Lung (tissue), 12 donors: ENCODE measurements around the gene PDK2. TPM values are rescaled to one million over a fixed set of nuclear protein-coding genes. Genes with fewer than 3 reads are reported as not detected.
A peak's percentile ranks its signal among the peaks of the same experiment; 100 is the strongest.

Experiments
- ATAC-seq: fragments of 200-7000 bp; cut with Tn5 transposase; one replicate; pipeline ENCODE4 v1.9.1; 2020; ENCODE audit warnings: moderate number of reproducible peaks; ENCODE audit not compliant: insufficient read depth, low FRiP score
- DNase-seq, 3 donors: peaks; one replicate each; pipeline ENCODE4 v3.0.0-alpha.2; 2013 to 2017
- H3K27ac ChIP-seq, 2 donors: one replicate each; pipeline ENCODE4 v1.5.1; 2013; ENCODE audit warnings: mild to moderate bottlenecking in 2 of 2, moderate library complexity in 2 of 2, control low read depth in 1 of 2, inconsistent platforms in 1 of 2, low read depth in 1 of 2, low read length in 1 of 2
- H3K27me3 ChIP-seq, 3 donors: one replicate each; pipeline ENCODE4 v1.5.1; 2013; ENCODE audit warnings: low read length in 2 of 3; ENCODE audit not compliant: control insufficient read depth in 3 of 3, insufficient read depth in 3 of 3
- H3K36me3 ChIP-seq, 4 donors: one replicate each; pipeline ENCODE4 v1.5.1; 2013; ENCODE audit warnings: low read length in 4 of 4, mild to moderate bottlenecking in 1 of 4, moderate library complexity in 1 of 4; ENCODE audit not compliant: control insufficient read depth in 4 of 4, insufficient read depth in 4 of 4
- H3K4me1 ChIP-seq, 5 donors: one replicate each; pipeline ENCODE4 v1.5.1; 2013; ENCODE audit warnings: low read length in 5 of 5, mild to moderate bottlenecking in 2 of 5, moderate library complexity in 1 of 5; ENCODE audit not compliant: control insufficient read depth in 5 of 5, insufficient read depth in 5 of 5
- H3K4me3 ChIP-seq: one replicate; pipeline ENCODE4 v1.5.1; 2013; ENCODE audit warnings: mild to moderate bottlenecking, control low read depth, moderate library complexity
- H3K9ac ChIP-seq, 2 donors: one replicate each; pipeline ENCODE4 v1.5.1; 2013; ENCODE audit warnings: low read length in 2 of 2, control low read depth in 1 of 2; ENCODE audit not compliant: insufficient read depth in 1 of 2
- H3K9me3 ChIP-seq, 4 donors: one replicate each; pipeline ENCODE4 v1.5.1; 2013; ENCODE audit warnings: low read length in 3 of 4, mild to moderate bottlenecking in 1 of 4, moderate library complexity in 1 of 4; ENCODE audit not compliant: control insufficient read depth in 4 of 4, insufficient read depth in 3 of 4
- WGBS, 2 donors: extraction: QIAGEN DNeasy Blood & Tissue Kit; methylation state at CpG; one replicate each; pipeline ENCODE4 v1.1.7; 2013; 5-methylcytosine and 5-hydroxymethylcytosine counted together
- polyA plus RNA-seq, 2 donors: library from polyadenylated mRNA; stranded (reverse); fragments of 200-250 nt; gene quantifications; one replicate each; pipeline ENCODE4 v1.2.1, GENCODE V29; 2013
- total RNA-seq, 2 donors: library from RNA; depleted of rRNA in 1 of 2; stranded (reverse); fragments of >200 nt in 1 of 2; gene quantifications; one replicate each; pipeline ENCODE4 v1.2.1, GENCODE V29; 2014 to 2021
- TF ChIP-seq, protein P1 (sequence below): IDR thresholded peaks from 2 replicates; pipeline ENCODE4 v1.5.1; 2012; ENCODE audit warnings: mild to moderate bottlenecking; ENCODE audit errors: control extremely low read depth, extremely low read depth
- donor health status: control.
- donor health status: control.
- donor health status: Bipolar disorder and iron deficiency.
- donor health status: healthy.
- donor health status: DM: yes; HTN: yes; CAD: no.

Gene PDK2
- total and polyA plus RNA-seq, 4 donors, result 10.0 to 27.8 (median 19.4) TPM

DNA sequence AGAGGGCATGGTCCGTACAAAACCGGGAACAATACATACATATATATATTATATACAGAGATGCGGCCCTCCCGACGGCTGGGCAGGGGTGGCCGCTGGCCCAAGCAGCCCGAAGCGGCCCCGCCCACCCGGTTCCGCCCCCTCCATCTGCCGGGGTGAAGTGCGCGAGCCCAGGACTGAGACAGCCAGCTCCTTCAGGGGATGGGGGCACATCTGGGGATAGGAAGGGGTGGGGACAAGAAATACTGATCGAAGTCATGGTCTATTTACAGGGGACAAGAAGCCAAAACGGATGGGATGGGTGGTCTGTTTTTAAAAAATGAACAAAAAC is 38.6 kb downstream of the PDK2 start:
- no peak overlapping the region for H3K9ac ChIP-seq
- no peaks in the 10 kb centered on the region for H3K9me3 ChIP-seq
- ATAC-seq, result no peak
- no peaks in the 10 kb centered on the region for H3K27me3 ChIP-seq
- TF ChIP-seq, protein P1, sequence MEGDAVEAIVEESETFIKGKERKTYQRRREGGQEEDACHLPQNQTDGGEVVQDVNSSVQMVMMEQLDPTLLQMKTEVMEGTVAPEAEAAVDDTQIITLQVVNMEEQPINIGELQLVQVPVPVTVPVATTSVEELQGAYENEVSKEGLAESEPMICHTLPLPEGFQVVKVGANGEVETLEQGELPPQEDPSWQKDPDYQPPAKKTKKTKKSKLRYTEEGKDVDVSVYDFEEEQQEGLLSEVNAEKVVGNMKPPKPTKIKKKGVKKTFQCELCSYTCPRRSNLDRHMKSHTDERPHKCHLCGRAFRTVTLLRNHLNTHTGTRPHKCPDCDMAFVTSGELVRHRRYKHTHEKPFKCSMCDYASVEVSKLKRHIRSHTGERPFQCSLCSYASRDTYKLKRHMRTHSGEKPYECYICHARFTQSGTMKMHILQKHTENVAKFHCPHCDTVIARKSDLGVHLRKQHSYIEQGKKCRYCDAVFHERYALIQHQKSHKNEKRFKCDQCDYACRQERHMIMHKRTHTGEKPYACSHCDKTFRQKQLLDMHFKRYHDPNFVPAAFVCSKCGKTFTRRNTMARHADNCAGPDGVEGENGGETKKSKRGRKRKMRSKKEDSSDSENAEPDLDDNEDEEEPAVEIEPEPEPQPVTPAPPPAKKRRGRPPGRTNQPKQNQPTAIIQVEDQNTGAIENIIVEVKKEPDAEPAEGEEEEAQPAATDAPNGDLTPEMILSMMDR, result no peak
- H3K36me3 ChIP-seq, result peaks cover 16 to 44% (median 20%) of the 10 kb centered on the region in 4 donors
- no peak overlapping the region for H3K4me3 ChIP-seq
- no peak for DNase-seq
- WGBS, 2 donors, result 41 to 61% methylated on average over 16 of the region's 16 CpGs
- peaks cover 0 to 8% (median 2%) of the 10 kb centered on the region in 5 donors for H3K4me1 ChIP-seq
- peak overlapping the region; percentile 7 to 88 for H3K27ac ChIP-seq

DNA sequence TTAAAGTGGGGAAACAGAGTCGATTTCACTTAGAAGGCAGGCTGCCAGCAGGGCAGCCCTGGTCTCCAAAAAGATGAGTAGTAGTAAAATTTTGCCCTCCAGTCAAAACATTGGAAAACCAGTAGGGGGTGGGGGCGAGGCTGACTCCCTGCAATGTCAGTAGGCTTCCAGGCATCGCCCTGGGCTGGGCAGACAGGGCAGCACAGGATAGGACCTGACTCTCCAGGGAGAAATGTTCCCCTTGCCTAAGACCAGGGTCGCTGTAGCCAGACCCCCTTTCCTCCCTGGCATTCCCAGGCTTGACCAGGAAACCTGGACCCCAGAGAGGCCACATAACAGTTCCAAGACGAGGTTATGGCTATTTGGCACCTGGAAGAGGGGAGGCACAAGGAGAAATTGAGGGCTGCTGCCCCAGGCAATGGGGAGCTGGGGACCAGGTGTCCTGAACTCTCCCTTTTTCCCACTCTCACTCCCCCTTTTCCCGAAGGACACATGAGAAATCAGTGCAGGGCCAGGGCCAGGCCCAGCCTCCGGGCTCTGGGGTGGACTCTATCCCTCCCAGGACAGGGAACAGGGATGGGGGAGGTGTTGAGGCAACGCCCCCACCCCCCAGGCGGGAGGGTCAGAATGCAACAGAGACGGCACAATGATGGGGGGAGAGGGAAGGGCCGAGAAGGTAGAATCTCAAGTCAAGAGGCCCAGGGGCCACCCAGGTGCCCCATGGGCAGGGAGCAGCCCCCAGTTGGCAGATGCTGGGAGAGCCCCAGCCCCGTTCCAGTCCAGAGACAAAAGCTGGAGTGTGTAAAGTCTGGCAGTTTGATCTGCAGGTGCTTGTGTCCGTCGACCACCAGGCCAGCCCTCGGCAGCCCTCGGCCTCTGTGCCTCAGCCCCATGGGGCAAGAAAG is 39.3 kb downstream of the PDK2 start:
- ATAC-seq (no peak), DNase-seq (no peak)
- Histone ChIP-seq H3K4me3 (no peak overlapping the region), H3K27me3 (no peaks in the 10 kb centered on the region), H3K9me3 (no peaks in the 10 kb centered on the region), H3K4me1 (peaks cover 0 to 8% (median 0%) of the 10 kb centered on the region in 5 donors), H3K9ac (no peak overlapping the region), H3K36me3 (peaks cover 21 to 51% (median 26%) of the 10 kb centered on the region in 4 donors), H3K27ac (no peak overlapping the region)
- 83 to 88% methylated on average over 16 of the region's 16 CpGs for WGBS, 2 donors
- TF ChIP-seq, protein P1, result no peak

DNA sequence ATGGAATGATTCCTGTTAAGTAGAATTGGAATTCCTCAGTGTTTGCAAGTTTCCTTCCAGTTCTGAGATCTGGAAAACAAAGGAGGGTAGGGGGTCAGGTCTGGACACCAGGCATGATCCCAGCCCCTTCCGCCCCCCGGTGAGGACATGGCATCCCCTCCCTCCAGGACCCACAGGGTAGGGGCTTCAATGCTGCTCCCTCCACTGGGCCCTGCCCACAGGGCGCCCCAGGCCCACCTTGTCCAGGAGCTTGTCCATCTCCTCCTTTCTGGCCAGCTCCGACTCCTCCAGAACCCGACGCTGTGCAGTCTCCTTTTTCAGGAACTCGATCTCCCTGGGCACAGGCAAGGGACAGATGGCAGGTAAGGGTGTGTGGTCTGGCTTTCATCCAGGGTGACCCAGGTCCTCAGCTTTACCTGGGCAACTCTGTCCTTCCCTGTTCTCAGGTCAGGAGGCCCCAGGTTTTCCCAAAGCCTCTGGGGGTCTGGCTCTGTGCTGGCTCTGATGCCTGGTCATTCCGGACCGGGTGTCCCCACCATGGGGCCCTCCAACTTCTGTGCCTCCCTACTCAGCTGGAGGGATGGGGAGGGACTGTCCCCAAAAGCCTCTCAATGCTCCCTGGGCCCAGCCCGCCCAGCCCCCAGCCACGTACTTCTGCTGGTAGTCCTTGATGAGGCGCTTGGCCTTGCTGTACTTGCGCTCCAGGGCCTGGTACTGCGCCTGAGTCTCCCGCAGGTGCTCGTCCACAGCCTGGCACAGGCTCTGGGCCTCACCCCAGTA is 40.4 kb downstream of the PDK2 start:
- no peak for DNase-seq
- peaks cover 0 to 9% (median 4%) of the 10 kb centered on the region in 5 donors for H3K4me1 ChIP-seq
- H3K9me3 ChIP-seq, result no peaks in the 10 kb centered on the region
- ATAC-seq, result no peak
- H3K36me3 ChIP-seq, result peaks cover 22 to 60% (median 30%) of the 10 kb centered on the region in 4 donors
- TF ChIP-seq, protein P1, result no peak
- no peaks in the 10 kb centered on the region for H3K27me3 ChIP-seq
- no peak overlapping the region for H3K4me3 ChIP-seq
- no peak overlapping the region for H3K9ac ChIP-seq
- no peak overlapping the region for H3K27ac ChIP-seq
- WGBS, 2 donors, result 91 to 95% methylated on average over 16 of the region's 16 CpGs
